K562 (cell line): Measurements from ENCODE around the gene ITGBL1. TPM values are rescaled to one million over a fixed set of nuclear protein-coding genes. Genes with fewer than 3 reads are reported as not detected.

Source experiments
- ATAC-seq: fragments of 200-7000 bp; cut with Tn5 transposase; 3 replicates; pipeline ENCODE4 v1.9.1; 2020; ENCODE audit warnings: moderate library complexity
- BruUV-seq: library from RNA; stranded (reverse); fragments of 400-500 nt; replicated peaks from 2 replicates; lab custom pipeline; 2021; lab: Mats Ljungman, UMichigan
- CTCF ChIA-PET: fragments of 300-600 bp; formaldehyde crosslinking; extraction: SDS; loops from one replicate; lab custom pipeline; 2021; ENCODE audit warnings: low intra/inter-chr PET ratio; lab: Yijun Ruan, JAX
- POLR2A ChIA-PET: fragments of 300-600, 350-650 bp; sonication (Branson Sonifier 250); formaldehyde crosslinking; extraction: SDS; loops from one replicate; lab custom pipeline; 2021; ENCODE audit warnings: antibody characterized with exemption, inconsistent platforms; lab: Yijun Ruan, JAX
- DNase-seq, 4 experiments: peaks; one replicate each; pipeline versions ENCODE4 v3.0.0 to v3.0.0-alpha.2; 2011 to 2018; ENCODE audit warnings: low spot score in 3 of 4, mixed read lengths in 3 of 4; ENCODE audit errors: extremely low read depth in 1 of 4
- FAIRE-seq: peaks from 2 replicates; lab custom pipeline; 2011; peaks lifted over from hg19 to GRCh38; lab: Jason Lieb, UNC
- H2AFZ ChIP-seq: 2 replicates; pipeline ENCODE4 v1.6.0; 2011; ENCODE audit warnings: low read depth, low read length, control low read depth, inconsistent platforms
- H3K27ac ChIP-seq: fragments of 200-600 bp; 3 replicates; pipeline ENCODE4 v1.8.0; 2011; ENCODE audit warnings: low read depth, mild to moderate bottlenecking, control low read depth, inconsistent platforms, low read length, moderate library complexity, mixed read lengths; ENCODE audit errors: extremely low read depth
- H3K27me3 ChIP-seq, 2 experiments: fragments of 300-600 bp in 1 of 2; 2 replicates in 1 of 2; 3 replicates in 1 of 2; pipeline versions ENCODE4 v1.6.0 to v1.8.0; 2011; ENCODE audit warnings: inconsistent platforms in 2 of 2, low read length in 2 of 2, mild to moderate bottlenecking in 1 of 2, mixed read lengths in 1 of 2, moderate library complexity in 1 of 2; ENCODE audit not compliant: control insufficient read depth in 2 of 2, insufficient read depth in 2 of 2
- H3K36me3 ChIP-seq: fragments of 300-600 bp; 3 replicates; pipeline ENCODE4 v1.8.0; 2011; ENCODE audit warnings: mild to moderate bottlenecking, low read length, inconsistent platforms; ENCODE audit not compliant: control insufficient read depth, insufficient read depth
- H3K4me1 ChIP-seq, 2 experiments: fragments of 200-600 bp in 1 of 2; replicated peaks in 1 of 2; 2 replicates in 1 of 2; 3 replicates in 1 of 2; pipeline versions ENCODE4 v1.5.1 to v1.8.0; 2011; ENCODE audit warnings: inconsistent platforms in 2 of 2, low read length in 2 of 2, mild to moderate bottlenecking in 1 of 2, mixed read lengths in 1 of 2, moderate library complexity in 1 of 2; ENCODE audit not compliant: control insufficient read depth in 2 of 2, insufficient read depth in 2 of 2
- H3K4me2 ChIP-seq: 2 replicates; pipeline ENCODE4 v1.6.1; 2011; ENCODE audit warnings: low read length, control low read depth, inconsistent platforms, mixed read lengths; ENCODE audit not compliant: insufficient read depth
- H3K4me3 ChIP-seq: fragments of 200-600 bp; sonication (generic), shearing (Covaris generic); 2 replicates; pipeline ENCODE4 v1.5.1; 2016; ENCODE audit warnings: control low read depth, inconsistent platforms
- H3K79me2 ChIP-seq: fragments of 200-600 bp; 3 replicates; pipeline ENCODE4 v1.8.0; 2011; ENCODE audit warnings: low read length, inconsistent platforms; ENCODE audit not compliant: control insufficient read depth, insufficient read depth
- H3K9ac ChIP-seq, 2 experiments: 2 replicates each; pipeline versions ENCODE4 v1.6.0 to v1.6.1; 2011; ENCODE audit warnings: low read depth in 2 of 2, low read length in 2 of 2, control low read depth in 1 of 2, inconsistent platforms in 1 of 2, mild to moderate bottlenecking in 1 of 2, mixed read lengths in 1 of 2; ENCODE audit not compliant: insufficient read depth in 1 of 2
- H3K9me1 ChIP-seq: one replicate; pipeline ENCODE4 v1.6.0; 2011; ENCODE audit warnings: inconsistent platforms, mild to moderate bottlenecking, low read length, moderate library complexity; ENCODE audit not compliant: control insufficient read depth, insufficient read depth
- H3K9me3 ChIP-seq: replicated peaks from 2 replicates; pipeline ENCODE4 v1.5.1; 2011; ENCODE audit warnings: low read depth, low read length, inconsistent platforms; ENCODE audit not compliant: control insufficient read depth, insufficient read depth
- H4K20me1 ChIP-seq: replicated peaks from 2 replicates; pipeline ENCODE4 v1.6.1; 2011; ENCODE audit warnings: low read length, inconsistent platforms, mixed read lengths; ENCODE audit not compliant: control insufficient read depth, insufficient read depth
- CHD2 ChIP-seq: IDR thresholded peaks from 2 replicates; pipeline ENCODE4 v1.6.1; 2011; ENCODE audit warnings: low read depth, low read length
- FOXA3 ChIP-seq, 2 experiments: fragments of 450-650 bp in 1 of 2; sonication (generic) in 1 of 2; formaldehyde crosslinking; IDR thresholded peaks in 1 of 2; conservative IDR thresholded peaks in 1 of 2; 2 replicates each; pipeline versions ENCODE4 v1.4.0 to v1.8.0; 2020 to 2022; ENCODE audit warnings: mild to moderate bottlenecking in 2 of 2, missing genetic modification reagents in 1 of 2
- FUS ChIP-seq: fragments of 200-400 bp; formaldehyde crosslinking; optimal IDR thresholded peaks from 2 replicates; pipeline ENCODE3; 2017; ENCODE audit warnings: low read depth, low read length
- HMG20A ChIP-seq: fragments of 450-650 bp; formaldehyde crosslinking; conservative IDR thresholded peaks from 2 replicates; pipeline ENCODE4 v1.4.0; 2020; ENCODE audit warnings: mild to moderate bottlenecking, mixed read lengths
- MTA1 ChIP-seq: fragments of 450-650 bp; IDR thresholded peaks from 2 replicates; pipeline ENCODE4 v1.6.1; 2017; ENCODE audit warnings: borderline replicate concordance
- POLR2H ChIP-seq: IDR thresholded peaks from 2 replicates; pipeline ENCODE4 v1.6.1; 2016; ENCODE audit warnings: missing genetic modification characterization, low read depth, mild to moderate bottlenecking, control low read depth, missing compliant biosample characterization, moderate library complexity
- SETDB1 ChIP-seq: IDR thresholded peaks from one replicate; pipeline ENCODE4 v1.6.1; 2012; ENCODE audit warnings: low read length, control low read depth, inconsistent platforms
- SMAD2 ChIP-seq: fragments of 150-350 bp; IDR thresholded peaks from 2 replicates; pipeline ENCODE4 v1.6.1; 2014; ENCODE audit warnings: low read depth, mild to moderate bottlenecking, low read length
- SPI1 ChIP-seq: IDR thresholded peaks from 2 replicates; pipeline ENCODE4 v1.6.1; 2011; ENCODE audit warnings: low read depth, low read length, control low read depth, borderline replicate concordance
- SREBF1 ChIP-seq: fragments of 150-350 bp; IDR thresholded peaks from 2 replicates; pipeline ENCODE4 v1.6.1; 2014; ENCODE audit warnings: antibody characterized with exemption, low read depth, low read length, borderline replicate concordance
- ZNF644 ChIP-seq: fragments of 200-800 bp; sonication (Bioruptor generic); IDR thresholded peaks from 2 replicates; pipeline ENCODE4 v1.6.1; 2016; ENCODE audit warnings: low read depth, missing genetic modification characterization, missing compliant biosample characterization
- ZNF79 ChIP-seq: fragments of 250-450 bp; sonication (Bioruptor Pico); IDR thresholded peaks from 2 replicates; pipeline ENCODE4 v1.4.0; 2020; ENCODE audit warnings: low read depth, mild to moderate bottlenecking, moderate library complexity
- WGBS: fragments of 100-300 bp; shearing (Covaris generic); methylation state at CpG from one replicate; pipeline ENCODE4 v1.1.6; 2016; ENCODE audit warnings: low coverage, mixed read lengths; ENCODE audit not compliant: insufficient coverage; ENCODE audit errors: missing lambda C conversion rate; 5-methylcytosine and 5-hydroxymethylcytosine counted together
- in situ Hi-C: fragments of 300-500 bp; cut with MboI; formaldehyde crosslinking; loops from 4 replicates; pipeline ENCODE4 v1.15.0; 2018; ENCODE audit warnings: inconsistent platforms, mixed read lengths
- intact Hi-C: fragments of 100-400 bp; cut with micrococcal nuclease; formaldehyde crosslinking; loops from 2 replicates; pipeline ENCODE4 v1.14.2; 2022
- polyA plus RNA-seq, 8 experiments: library from polyadenylated mRNA; depleted of rRNA in 4 of 8; stranded (reverse) in 5 of 8; unstranded in 3 of 8; fragments of >200 nt; fragmentation: Nextera tagmentation in 2 of 8; fragmentation: Illumina TruSeq in 1 of 8; extraction: Ambion mirVana in 2 of 8; extraction: Trizol in 1 of 8; gene quantifications; 2 replicates each; pipeline versions ENCODE4 v1.2.1 to v1.2.3, GENCODE V29; 2011 to 2014; ENCODE audit warnings: inconsistent platforms in 1 of 8, missing spikeins in 1 of 8
- total RNA-seq, 7 experiments: library from RNA; depleted of rRNA in 6 of 7; stranded (reverse); fragments of >200 nt in 6 of 7; fragmentation: Illumina TruSeq in 2 of 7; extraction: Trizol in 2 of 7; gene quantifications; 2 replicates each; pipeline versions ENCODE4 v1.2.1 to v1.2.3, GENCODE V29; 2011 to 2021; ENCODE audit warnings: low replicate concordance in 1 of 7
- TF ChIP-seq, protein P1 (sequence below): fragments of 450-650 bp; IDR thresholded peaks from 2 replicates; pipeline ENCODE4 v1.6.1; 2016

The ITGBL1 gene
- total and polyA plus RNA-seq, 9 of the 15 experiments (the other 6 are each of a cell fraction or from before 2014, with no cell fraction given), result 0.04 to 0.73 (median 0.32) TPM; not detected in 1

GRCh38 chr13:101425623-101426022 lies 26.9 kb upstream of the ITGBL1 start:
- no peaks in the 10 kb centered on the region for H3K4me1 ChIP-seq
- intact Hi-C loops, result no loop called here
- FAIRE-seq, result no peak
- WGBS, result 2% methylated on average over 9 of the region's 10 CpGs
- H3K9ac ChIP-seq, result no peak overlapping the region
- DNase-seq, result peak in 1 of 4 experiments; percentile 5
- no peaks in the 10 kb centered on the region for H4K20me1 ChIP-seq
- H2AFZ ChIP-seq, result no peak overlapping the region
- H3K36me3 ChIP-seq, result no peaks in the 10 kb centered on the region
- no peaks in the 10 kb centered on the region for H3K79me2 ChIP-seq
- H3K9me1 ChIP-seq, result no peaks in the 10 kb centered on the region
- no peak for ATAC-seq
- CTCF ChIA-PET, result no interaction called here
- no peaks in the 10 kb centered on the region for H3K27me3 ChIP-seq
- H3K4me2 ChIP-seq, result no peak overlapping the region
- TF ChIP-seq SMAD2, result no peak
- no peak for TF ChIP-seq ZNF79 (CRISPR knock-in tag)
- TF ChIP-seq SREBF1, result no peak
- no peak for TF ChIP-seq FUS
- TF ChIP-seq SPI1, result peak; percentile 75
- no peak for TF ChIP-seq ZNF644 (tag)
- TF ChIP-seq, protein P1, sequence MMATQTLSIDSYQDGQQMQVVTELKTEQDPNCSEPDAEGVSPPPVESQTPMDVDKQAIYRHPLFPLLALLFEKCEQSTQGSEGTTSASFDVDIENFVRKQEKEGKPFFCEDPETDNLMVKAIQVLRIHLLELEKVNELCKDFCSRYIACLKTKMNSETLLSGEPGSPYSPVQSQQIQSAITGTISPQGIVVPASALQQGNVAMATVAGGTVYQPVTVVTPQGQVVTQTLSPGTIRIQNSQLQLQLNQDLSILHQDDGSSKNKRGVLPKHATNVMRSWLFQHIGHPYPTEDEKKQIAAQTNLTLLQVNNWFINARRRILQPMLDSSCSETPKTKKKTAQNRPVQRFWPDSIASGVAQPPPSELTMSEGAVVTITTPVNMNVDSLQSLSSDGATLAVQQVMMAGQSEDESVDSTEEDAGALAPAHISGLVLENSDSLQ, result no peak
- no peak for TF ChIP-seq HMG20A (CRISPR knock-in tag)
- TF ChIP-seq MTA1, result no peak
- no peak for TF ChIP-seq SETDB1
- peak; percentile 26; the same call in 1 of the 2 replicates for TF ChIP-seq POLR2H (tag)
- no peak for TF ChIP-seq FOXA3 (CRISPR knock-in tag; conservative IDR thresholded peaks at IDR 0.05 in 1 of 2, IDR thresholded peaks at IDR 0.05 in 1 of 2)
- peak; percentile 31; the same call in 1 of the 2 replicates for TF ChIP-seq CHD2
- TF ChIP-seq, all 486 proteins: peak for 3
- Histone ChIP-seq H3K4me3 (no peak overlapping the region), H3K27ac (no peak overlapping the region), H3K9me3 (no peaks in the 10 kb centered on the region)
- no TSS peak for BruUV-seq
- POLR2A ChIA-PET, result no interaction called here
- in situ Hi-C loops, result no loop called here
